GM23338 (cell line): ENCODE data around the gene GPC2. TPM values are rescaled to one million over a fixed set of nuclear protein-coding genes. Genes with fewer than 3 reads are reported as not detected.
A peak's percentile ranks its signal among the peaks of the same experiment; 100 is the strongest.
"Not testable (repeated sequence)": the region's sequence is repeated elsewhere in the genome, so short reads cannot be mapped to it uniquely, and the experiment has no call there.

Experiments
- ATAC-seq: fragments of 200-7000 bp; cut with Tn5 transposase; 3 replicates; pipeline ENCODE4 v1.9.1; 2020
- DNase-seq: peaks from one replicate; pipeline ENCODE4 v3.0.0-alpha.2; 2015; ENCODE audit warnings: low spot score
- H2AFZ ChIP-seq: fragments of 200-600 bp; sonication (generic); 2 replicates; pipeline ENCODE4 v1.8.0; 2016; ENCODE audit warnings: antibody characterized with exemption, mild to moderate bottlenecking, moderate library complexity
- H3F3A ChIP-seq: fragments of 200-600 bp; sonication (generic); replicated peaks from 2 replicates; pipeline ENCODE4 v1.8.0; 2017; ENCODE audit warnings: antibody characterized with exemption, mixed run types, low read depth
- H3K27ac ChIP-seq: fragments of 200-600 bp; sonication (generic); 2 replicates; pipeline ENCODE4 v1.6.1; 2016; ENCODE audit warnings: low read depth
- H3K27me3 ChIP-seq: fragments of 200-600 bp; sonication (generic); 2 replicates; pipeline ENCODE4 v1.8.0; 2016; ENCODE audit warnings: mild to moderate bottlenecking, mixed run types, moderate library complexity; ENCODE audit not compliant: insufficient read depth
- H3K36me3 ChIP-seq: fragments of 200-600 bp; sonication (generic); 2 replicates; pipeline ENCODE4 v1.8.0; 2016; ENCODE audit warnings: mild to moderate bottlenecking; ENCODE audit not compliant: insufficient read depth
- H3K4me1 ChIP-seq: fragments of 200-600 bp; sonication (generic); 2 replicates; pipeline ENCODE4 v1.8.0; 2016; ENCODE audit warnings: mild to moderate bottlenecking, moderate library complexity; ENCODE audit not compliant: insufficient read depth
- H3K4me2 ChIP-seq: fragments of 200-600 bp; sonication (generic); 2 replicates; pipeline ENCODE4 v1.7.1; 2017; ENCODE audit warnings: mixed run types
- H3K4me3 ChIP-seq: fragments of 200-600 bp; sonication (generic); 2 replicates; pipeline ENCODE4 v1.6.1; 2016; ENCODE audit warnings: mixed run types
- H3K79me2 ChIP-seq: fragments of 200-600 bp; sonication (generic); replicated peaks from 2 replicates; pipeline ENCODE4 v1.8.0; 2017; ENCODE audit warnings: mild to moderate bottlenecking; ENCODE audit not compliant: insufficient read depth
- H3K9me2 ChIP-seq: fragments of 200-600 bp; sonication (generic); 2 replicates; pipeline ENCODE4 v1.8.0; 2017; ENCODE audit not compliant: insufficient read depth
- H4K20me1 ChIP-seq: fragments of 200-600 bp; sonication (generic); replicated peaks from 2 replicates; pipeline ENCODE4 v1.8.0; 2017; ENCODE audit warnings: mild to moderate bottlenecking; ENCODE audit not compliant: insufficient read depth
- H3K27ac Mint-ChIP-seq: 2 replicates; pipeline ENCODE4 v1.8.0; 2020; ENCODE audit warnings: inconsistent platforms, mild to moderate bottlenecking, moderate library complexity, mixed read lengths
- H3K27me3 Mint-ChIP-seq: 3 replicates; pipeline ENCODE4 v1.8.0; 2022; ENCODE audit warnings: low read depth, mild to moderate bottlenecking, moderate library complexity, mixed read lengths, inconsistent platforms; ENCODE audit not compliant: insufficient read depth, poor library complexity
- H3K36me3 Mint-ChIP-seq: 3 replicates; pipeline ENCODE4 v1.8.0; 2021; ENCODE audit warnings: low read depth, mild to moderate bottlenecking, inconsistent platforms, moderate library complexity, mixed read lengths
- H3K4me1 Mint-ChIP-seq: 3 replicates; pipeline ENCODE4 v1.8.0; 2020; ENCODE audit warnings: mild to moderate bottlenecking, inconsistent platforms, mixed read lengths
- H3K4me3 Mint-ChIP-seq: 3 replicates; pipeline ENCODE4 v1.8.0; 2021; ENCODE audit warnings: moderate library complexity, mild to moderate bottlenecking, inconsistent platforms, mixed read lengths
- H3K9me3 Mint-ChIP-seq: 3 replicates; pipeline ENCODE4 v1.8.0; 2020; ENCODE audit warnings: moderate library complexity, mild to moderate bottlenecking, inconsistent platforms, mixed read lengths
- CREB1 ChIP-seq: fragments of 250-450 bp; sonication (Bioruptor Pico); IDR thresholded peaks from 2 replicates; pipeline ENCODE4 v1.5.0; 2020; ENCODE audit warnings: low read depth, mild to moderate bottlenecking, moderate library complexity
- EZH2 ChIP-seq: fragments of 200-600 bp; sonication (generic); IDR thresholded peaks from one replicate; pipeline ENCODE4 v1.8.0; 2017; ENCODE audit warnings: antibody characterized with exemption, mild to moderate bottlenecking, low read depth; ENCODE audit not compliant: unreplicated experiment
- EZH2phosphoT487 ChIP-seq: fragments of 200-600 bp; sonication (generic); IDR thresholded peaks from one replicate; pipeline ENCODE4 v1.8.1; 2018; ENCODE audit warnings: antibody characterized with exemption; ENCODE audit not compliant: unreplicated experiment
- JUNB ChIP-seq: IDR thresholded peaks from one replicate; pipeline ENCODE4 v1.6.1; 2016; ENCODE audit warnings: antibody characterized with exemption; ENCODE audit not compliant: unreplicated experiment
- NANOG ChIP-seq: IDR thresholded peaks from 2 replicates; pipeline ENCODE4 v1.6.1; 2016; ENCODE audit warnings: antibody characterized with exemption, borderline replicate concordance
- POLR2AphosphoS5 ChIP-seq: IDR thresholded peaks from 2 replicates; pipeline ENCODE4 v1.6.1; 2016; ENCODE audit warnings: antibody characterized with exemption, low read depth
- STAT1 ChIP-seq: IDR thresholded peaks from one replicate; pipeline ENCODE4 v1.6.1; 2016; ENCODE audit warnings: antibody characterized with exemption; ENCODE audit not compliant: unreplicated experiment
- ZNF114 ChIP-seq: fragments of 250-450 bp; sonication (Bioruptor Pico); IDR thresholded peaks from 2 replicates; pipeline ENCODE4 v1.5.0; 2020; ENCODE audit warnings: mild to moderate bottlenecking, moderate library complexity
- polyA plus RNA-seq: library from polyadenylated mRNA; unstranded; fragments of >200 nt; fragmentation: Nextera tagmentation; extraction: Ambion mirVana; gene quantifications from 2 replicates; pipeline ENCODE4 v1.2.1, GENCODE V29; 2016
- total RNA-seq: library from RNA; depleted of rRNA; stranded (reverse); fragments of >200 nt; shearing (Covaris generic); gene quantifications from 2 replicates; pipeline ENCODE4 v1.2.3, GENCODE V29; 2014
- TF ChIP-seq, protein P1 (sequence below), 2 experiments: fragments of 200-600 bp in 1 of 2; sonication (generic) in 1 of 2; conservative IDR thresholded peaks; 2 replicates each; pipeline versions ENCODE4 v1.5.1 to v1.6.1; 2016 to 2017; ENCODE audit warnings: antibody characterized with exemption in 2 of 2, low read depth in 2 of 2, mild to moderate bottlenecking in 2 of 2, moderate library complexity in 1 of 2
- TF ChIP-seq, protein P2 (sequence below): IDR thresholded peaks from 2 replicates; pipeline ENCODE4 v1.6.1; 2016; ENCODE audit warnings: antibody characterized with exemption

GPC2 gene
- total and polyA plus RNA-seq, 2 experiments from 2014 or later: 10.7 to 48.8 TPM

DNA sequence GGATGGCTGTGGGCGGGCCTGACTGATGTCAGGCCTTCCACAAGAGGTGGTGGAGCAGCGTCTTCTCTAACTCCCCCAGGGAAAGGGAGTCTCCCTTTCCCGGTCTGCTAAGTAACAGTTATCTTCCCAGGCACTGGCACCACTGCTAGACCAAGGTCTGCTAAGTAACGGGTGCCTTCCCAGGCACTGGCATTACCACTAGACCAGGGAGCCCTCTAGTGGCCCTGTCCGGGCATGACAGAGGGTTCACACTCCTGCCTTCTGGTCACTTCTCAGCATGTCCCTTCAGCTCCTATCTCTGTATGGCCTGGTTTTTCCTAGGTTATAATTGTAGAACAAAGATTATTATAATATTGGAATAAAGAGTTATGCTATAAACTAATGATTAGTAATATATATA lies 40.8 kb upstream of the GPC2 start:
- H3K27ac ChIP-seq: not testable (repeated sequence)
- DNase-seq: peak; percentile 54

DNA sequence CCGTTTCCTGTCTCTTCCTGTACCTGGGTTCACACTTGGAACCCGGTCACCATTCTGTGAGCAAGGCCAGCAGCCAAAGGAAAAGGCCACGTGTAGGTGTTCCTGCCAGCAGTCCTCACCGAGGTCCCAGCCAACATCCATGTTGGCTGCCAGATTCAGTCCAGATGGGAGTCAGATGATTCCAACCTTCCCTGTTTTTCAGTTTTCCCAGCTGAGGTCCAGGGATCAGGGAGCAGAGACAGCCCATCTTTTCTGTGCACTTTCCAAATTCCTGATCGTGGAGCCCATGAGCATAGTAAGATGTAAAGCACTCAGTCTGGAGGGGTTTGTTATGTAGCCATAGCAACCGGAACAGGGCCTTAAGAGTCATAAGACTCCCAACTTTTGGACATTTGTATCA lies 38.7 kb upstream of the GPC2 start:
- Histone ChIP-seq H3K4me2 (no peak overlapping the region), H3F3A (no peaks in the 10 kb centered on the region), H3K79me2 (no peaks in the 10 kb centered on the region), H4K20me1 (peaks cover 2% of the 10 kb centered on the region; the same call in 1 of the 2 replicates), H3K27me3 (peaks cover 42% of the 10 kb centered on the region), H3K36me3 (no peaks in the 10 kb centered on the region), H3K4me3 (no peak overlapping the region), H3K27ac (no peak overlapping the region), H3K4me1 (no peaks in the 10 kb centered on the region; the same call in 1 of the 2 replicates), H3K9me2 (no peaks in the 10 kb centered on the region), H2AFZ (no peak overlapping the region)
- no peak overlapping the region for H3K4me3 Mint-ChIP-seq
- H3K9me3 Mint-ChIP-seq: no peaks in the 10 kb centered on the region
- no peaks in the 10 kb centered on the region; the same call in 2 of the 3 replicates for H3K36me3 Mint-ChIP-seq
- H3K27ac Mint-ChIP-seq: no peak overlapping the region
- ATAC-seq (no peak), DNase-seq (no peak)
- H3K27me3 Mint-ChIP-seq: peaks cover 16% of the 10 kb centered on the region
- peaks cover 10% of the 10 kb centered on the region for H3K4me1 Mint-ChIP-seq
- TF ChIP-seq ZNF114 (CRISPR knock-in tag) (no peak), EZH2 (no peak), CREB1 (CRISPR knock-in tag) (no peak), STAT1 (no peak), NANOG (no peak), POLR2AphosphoS5 (no peak), JUNB (no peak), EZH2phosphoT487 (no peak)
- TF ChIP-seq, protein P1, sequence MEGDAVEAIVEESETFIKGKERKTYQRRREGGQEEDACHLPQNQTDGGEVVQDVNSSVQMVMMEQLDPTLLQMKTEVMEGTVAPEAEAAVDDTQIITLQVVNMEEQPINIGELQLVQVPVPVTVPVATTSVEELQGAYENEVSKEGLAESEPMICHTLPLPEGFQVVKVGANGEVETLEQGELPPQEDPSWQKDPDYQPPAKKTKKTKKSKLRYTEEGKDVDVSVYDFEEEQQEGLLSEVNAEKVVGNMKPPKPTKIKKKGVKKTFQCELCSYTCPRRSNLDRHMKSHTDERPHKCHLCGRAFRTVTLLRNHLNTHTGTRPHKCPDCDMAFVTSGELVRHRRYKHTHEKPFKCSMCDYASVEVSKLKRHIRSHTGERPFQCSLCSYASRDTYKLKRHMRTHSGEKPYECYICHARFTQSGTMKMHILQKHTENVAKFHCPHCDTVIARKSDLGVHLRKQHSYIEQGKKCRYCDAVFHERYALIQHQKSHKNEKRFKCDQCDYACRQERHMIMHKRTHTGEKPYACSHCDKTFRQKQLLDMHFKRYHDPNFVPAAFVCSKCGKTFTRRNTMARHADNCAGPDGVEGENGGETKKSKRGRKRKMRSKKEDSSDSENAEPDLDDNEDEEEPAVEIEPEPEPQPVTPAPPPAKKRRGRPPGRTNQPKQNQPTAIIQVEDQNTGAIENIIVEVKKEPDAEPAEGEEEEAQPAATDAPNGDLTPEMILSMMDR (conservative IDR thresholded peaks at IDR 0.05; ENCODE audit: low read depth in 2 of 2): no peak
- TF ChIP-seq, protein P2, sequence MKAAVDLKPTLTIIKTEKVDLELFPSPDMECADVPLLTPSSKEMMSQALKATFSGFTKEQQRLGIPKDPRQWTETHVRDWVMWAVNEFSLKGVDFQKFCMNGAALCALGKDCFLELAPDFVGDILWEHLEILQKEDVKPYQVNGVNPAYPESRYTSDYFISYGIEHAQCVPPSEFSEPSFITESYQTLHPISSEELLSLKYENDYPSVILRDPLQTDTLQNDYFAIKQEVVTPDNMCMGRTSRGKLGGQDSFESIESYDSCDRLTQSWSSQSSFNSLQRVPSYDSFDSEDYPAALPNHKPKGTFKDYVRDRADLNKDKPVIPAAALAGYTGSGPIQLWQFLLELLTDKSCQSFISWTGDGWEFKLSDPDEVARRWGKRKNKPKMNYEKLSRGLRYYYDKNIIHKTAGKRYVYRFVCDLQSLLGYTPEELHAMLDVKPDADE: no peak

More for the DNA sequence above, 40.8 kb upstream of the GPC2 start:
- TF ChIP-seq, protein P1 (conservative IDR thresholded peaks at IDR 0.05; ENCODE audit: low read depth in 2 of 2): peak; percentile 48 to 68
- H3K36me3 Mint-ChIP-seq, H3K79me2 ChIP-seq, H3K4me2 ChIP-seq, H3K4me1 ChIP-seq, H3K4me3 Mint-ChIP-seq, H3K4me3 ChIP-seq, H3K9me2 ChIP-seq, H4K20me1 ChIP-seq, H3K27ac Mint-ChIP-seq, H3K4me1 Mint-ChIP-seq, H3F3A ChIP-seq, H3K9me3 Mint-ChIP-seq, H3K36me3 ChIP-seq, H2AFZ ChIP-seq, H3K27me3 Mint-ChIP-seq: not testable (repeated sequence)
- peaks cover 23% of the 10 kb centered on the region for H3K27me3 ChIP-seq
- peak; percentile 42 for ATAC-seq
